SK-N-SH (cell line): ENCODE measurements around the gene CCDC183.

ENCODE experiments used
- CHD2 ChIP-seq: fragments of 150-350 bp; IDR thresholded peaks from 2 replicates; pipeline ENCODE4 v1.6.1; 2018; ENCODE audit warnings: low read length; ENCODE audit not compliant: partially characterized antibody
- CTCF ChIP-seq: fragments of 200-600 bp; sonication (generic); IDR thresholded peaks from 2 replicates; pipeline ENCODE4 v1.6.1; 2017; ENCODE audit warnings: antibody characterized with exemption, mild to moderate bottlenecking, moderate library complexity
- EP300 ChIP-seq, 2 experiments: IDR thresholded peaks; 2 replicates each; pipeline versions ENCODE4 v1.4.0 to v1.6.1; 2012; ENCODE audit warnings: borderline replicate concordance in 1 of 2, low read depth in 1 of 2, low read length in 1 of 2
- EZH2phosphoT487 ChIP-seq: fragments of 200-600 bp; sonication (generic); IDR thresholded peaks from 2 replicates; pipeline ENCODE4 v1.6.1; 2017; ENCODE audit warnings: low read depth, mixed run types, mild to moderate bottlenecking, antibody characterized with exemption, moderate library complexity, borderline replicate concordance
- FOXJ3 ChIP-seq: sonication (generic); formaldehyde crosslinking; IDR thresholded peaks from 2 replicates; pipeline ENCODE4 v1.5.1; 2020; ENCODE audit warnings: mild to moderate bottlenecking, missing genetic modification reagents
- FOXM1 ChIP-seq: IDR thresholded peaks from 2 replicates; pipeline ENCODE4 v1.4.0; 2012; ENCODE audit warnings: low read depth, mild to moderate bottlenecking
- GABPA ChIP-seq: IDR thresholded peaks from 2 replicates; pipeline ENCODE4 v1.4.0; 2012; ENCODE audit warnings: low read depth, mild to moderate bottlenecking
- MAX ChIP-seq: IDR thresholded peaks from 2 replicates; pipeline ENCODE4 v1.4.0; 2012; ENCODE audit warnings: low read depth
- MXI1 ChIP-seq: IDR thresholded peaks from 2 replicates; pipeline ENCODE4 v1.6.1; 2012; ENCODE audit warnings: mild to moderate bottlenecking, low read depth, low read length, improper control_type of control experiment
- RXRA ChIP-seq: IDR thresholded peaks from 2 replicates; pipeline ENCODE4 v1.4.0; 2012; ENCODE audit warnings: low read depth, mild to moderate bottlenecking, borderline replicate concordance
- SIN3A ChIP-seq: IDR thresholded peaks from 2 replicates; pipeline ENCODE4 v1.6.1; 2012; ENCODE audit warnings: low read depth, mild to moderate bottlenecking, low read length, moderate library complexity, borderline replicate concordance

DNA sequence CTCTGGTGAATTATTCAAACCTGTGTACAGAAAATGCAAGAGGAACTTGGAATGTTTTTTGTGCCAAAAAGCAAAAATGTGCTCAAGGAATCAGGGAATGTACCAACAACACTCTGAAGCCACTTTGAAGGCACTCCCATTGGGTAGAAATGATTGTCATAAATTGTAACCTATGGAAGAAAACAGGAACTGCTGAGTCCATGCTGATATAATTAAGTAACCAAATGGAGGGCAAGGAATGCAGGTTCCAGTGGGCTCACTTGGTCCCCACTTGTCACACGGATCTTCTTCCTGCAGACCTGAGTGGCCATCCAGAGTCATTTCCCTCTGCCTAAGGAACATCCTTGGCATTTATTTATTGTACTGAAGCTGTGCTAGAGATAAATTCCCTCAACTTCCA lies 44.9 kb upstream of the CCDC183 start:
- TF ChIP-seq CTCF (no peak), CHD2 (no peak), MAX (no peak), FOXM1 (no peak), GABPA (no peak), MXI1 (no peak), EZH2phosphoT487 (no peak), SIN3A (no peak), FOXJ3 (CRISPR knock-in tag) (no peak), EP300 (IDR thresholded peaks at IDR 0.05; ENCODE audit: borderline replicate concordance in 1 of 2, low read depth in 1 of 2, low read length in 1 of 2) (no peak), RXRA (no peak)
